ENCODE results near the gene SRP68. TPM values are rescaled to one million over a fixed set of nuclear protein-coding genes. Genes with fewer than 3 reads are reported as not detected.

Gene SRP68
- total and polyA plus RNA-seq, 9 of the 15 experiments (the other 6 are each of a cell fraction or from before 2014, with no cell fraction given) = 29.4 to 92.6 (median 36.2) TPM

GRCh38 chr17:75995385-75995925 lies 76.9 kb downstream of the SRP68 start:
- WGBS (ENCODE audit: insufficient coverage, low coverage, missing lambda C conversion rate) = 83% methylated on average over 6 of the region's 7 CpGs
- H4K20me1 ChIP-seq (replicated peaks; ENCODE audit: control insufficient read depth, insufficient read depth, low read length) = no peaks in the 10 kb centered on the region
- peak overlapping the region in 1 of 2 experiments; percentile 19; a peak in 1 of 4 replicates for H3K9ac ChIP-seq (ENCODE audit: insufficient read depth in 1 of 2, low read depth in 2 of 2, low read length in 2 of 2)
- H3K36me3 ChIP-seq (ENCODE audit: control insufficient read depth, insufficient read depth, low read length) = peaks cover 21% of the 10 kb centered on the region; the same call in 2 of the 3 replicates
- no peak overlapping the region for H3K4me2 ChIP-seq (ENCODE audit: insufficient read depth, low read length)
- ChIA-PET CTCF (ENCODE audit: low intra/inter-chr PET ratio) (no interaction called here), POLR2A (interaction anchor here (0.5 to 0.8 kb wide), 5 partner anchors 11 to 90 kb away, joined by 3 to 4 read pairs (median 3); no protein-coding TSS in a partner anchor)
- no peak for FAIRE-seq
- H3K4me3 ChIP-seq = no peak overlapping the region
- no peak for DNase-seq (ENCODE audit: extremely low read depth in 1 of 4, low spot score in 3 of 4)
- in situ Hi-C loops (cut with MboI) (no loop called here), intact Hi-C loops (cut with micrococcal nuclease) (no loop called here)
- H3K9me3 ChIP-seq (replicated peaks; ENCODE audit: control insufficient read depth, insufficient read depth, low read depth, low read length) = no peaks in the 10 kb centered on the region
- no peak for ATAC-seq
- H3K27me3 ChIP-seq (ENCODE audit: control insufficient read depth in 2 of 2, insufficient read depth in 2 of 2, low read length in 2 of 2) = no peaks in the 10 kb centered on the region
- no TSS peak for BruUV-seq (replicated peaks)
- peaks cover 2 to 7% of the 10 kb centered on the region in 2 experiments; a peak in 4 of 5 replicates for H3K4me1 ChIP-seq (replicated peaks in 1 of 2; ENCODE audit: control insufficient read depth in 2 of 2, insufficient read depth in 2 of 2, low read length in 2 of 2)
- TF ChIP-seq FIP1L1 (IDR thresholded peaks at IDR 0.05; ENCODE audit: low read depth, low read length, poor library complexity, severe bottlenecking) = no peak
- no peak for TF ChIP-seq RFX1 (IDR thresholded peaks at IDR 0.05)
- TF ChIP-seq, protein P1, sequence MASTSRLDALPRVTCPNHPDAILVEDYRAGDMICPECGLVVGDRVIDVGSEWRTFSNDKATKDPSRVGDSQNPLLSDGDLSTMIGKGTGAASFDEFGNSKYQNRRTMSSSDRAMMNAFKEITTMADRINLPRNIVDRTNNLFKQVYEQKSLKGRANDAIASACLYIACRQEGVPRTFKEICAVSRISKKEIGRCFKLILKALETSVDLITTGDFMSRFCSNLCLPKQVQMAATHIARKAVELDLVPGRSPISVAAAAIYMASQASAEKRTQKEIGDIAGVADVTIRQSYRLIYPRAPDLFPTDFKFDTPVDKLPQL (IDR thresholded peaks at IDR 0.05; ENCODE audit: extremely low read depth, insufficient read length) = no peak
- TF ChIP-seq POLR2G (IDR thresholded peaks at IDR 0.05; ENCODE audit: low read depth, low read length) = no peak
- no peak for TF ChIP-seq BRF2 (IDR thresholded peaks at IDR 0.05; ENCODE audit: borderline replicate concordance, insufficient read depth, insufficient read length)
- TF ChIP-seq KAT2B (IDR thresholded peaks at IDR 0.05; ENCODE audit: low read depth, low read length) = no peak
- TF ChIP-seq ZNF668 (CRISPR knock-in tag; IDR thresholded peaks at IDR 0.05) = no peak
- no peak for TF ChIP-seq RFX5 (IDR thresholded peaks at IDR 0.05; ENCODE audit: low read depth, low read length)
- TF ChIP-seq MTA2 (IDR thresholded peaks at IDR 0.05; ENCODE audit: low read depth) = no peak
- no peaks in the 10 kb centered on the region for H3K9me1 ChIP-seq (ENCODE audit: control insufficient read depth, insufficient read depth, low read length)
- H3K79me2 ChIP-seq (ENCODE audit: control insufficient read depth, insufficient read depth, low read length) = no peaks in the 10 kb centered on the region
- H3K27ac ChIP-seq (ENCODE audit: extremely low read depth, low read depth, low read length) = no peak overlapping the region
- no peak overlapping the region for H2AFZ ChIP-seq (ENCODE audit: low read depth, low read length)
